ENCODE results near the gene TMPRSS9. TPM values are rescaled to one million over a fixed set of nuclear protein-coding genes. Genes with fewer than 3 reads are reported as not detected.

TMPRSS9 gene
- total RNA-seq, 1 donor from 2014 or later = not detected

DNA sequence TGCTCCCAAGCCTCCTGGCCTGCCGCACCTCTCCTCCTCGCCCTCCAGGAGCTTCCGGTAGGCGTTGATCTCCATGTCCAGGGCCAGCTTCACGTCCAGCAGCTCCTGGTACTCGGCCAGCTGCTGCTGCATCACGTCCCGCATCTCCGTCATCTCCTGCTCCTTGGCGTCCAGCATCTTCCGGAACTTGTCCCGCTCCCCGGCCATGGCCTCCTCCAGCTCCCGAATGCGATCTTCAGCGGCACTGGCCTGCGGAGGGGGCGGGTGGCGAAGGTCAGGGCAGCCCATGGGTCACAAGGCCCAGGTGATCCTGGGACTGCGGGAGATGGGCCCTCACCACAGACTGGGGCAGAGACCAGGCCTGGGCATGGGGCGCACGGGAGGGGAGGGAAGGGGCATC is 74.2 kb downstream of the TMPRSS9 start:
- TF ChIP-seq, protein P1, sequence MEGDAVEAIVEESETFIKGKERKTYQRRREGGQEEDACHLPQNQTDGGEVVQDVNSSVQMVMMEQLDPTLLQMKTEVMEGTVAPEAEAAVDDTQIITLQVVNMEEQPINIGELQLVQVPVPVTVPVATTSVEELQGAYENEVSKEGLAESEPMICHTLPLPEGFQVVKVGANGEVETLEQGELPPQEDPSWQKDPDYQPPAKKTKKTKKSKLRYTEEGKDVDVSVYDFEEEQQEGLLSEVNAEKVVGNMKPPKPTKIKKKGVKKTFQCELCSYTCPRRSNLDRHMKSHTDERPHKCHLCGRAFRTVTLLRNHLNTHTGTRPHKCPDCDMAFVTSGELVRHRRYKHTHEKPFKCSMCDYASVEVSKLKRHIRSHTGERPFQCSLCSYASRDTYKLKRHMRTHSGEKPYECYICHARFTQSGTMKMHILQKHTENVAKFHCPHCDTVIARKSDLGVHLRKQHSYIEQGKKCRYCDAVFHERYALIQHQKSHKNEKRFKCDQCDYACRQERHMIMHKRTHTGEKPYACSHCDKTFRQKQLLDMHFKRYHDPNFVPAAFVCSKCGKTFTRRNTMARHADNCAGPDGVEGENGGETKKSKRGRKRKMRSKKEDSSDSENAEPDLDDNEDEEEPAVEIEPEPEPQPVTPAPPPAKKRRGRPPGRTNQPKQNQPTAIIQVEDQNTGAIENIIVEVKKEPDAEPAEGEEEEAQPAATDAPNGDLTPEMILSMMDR (IDR thresholded peaks at IDR 0.05; ENCODE audit: borderline replicate concordance) = no peak
- Histone ChIP-seq H3K9me3 (replicated peaks) (no peaks in the 10 kb centered on the region), H3K4me1 (no peaks in the 10 kb centered on the region), H3K27me3 (ENCODE audit: low read depth) (no peaks in the 10 kb centered on the region), H3K36me3 (peaks cover 49% of the 10 kb centered on the region), H3K4me3 (no peak overlapping the region), H3K27ac (replicated peaks) (no peak overlapping the region)
- DNase-seq = no peak
- intact Hi-C loops (cut with micrococcal nuclease) = no loop called here

DNA sequence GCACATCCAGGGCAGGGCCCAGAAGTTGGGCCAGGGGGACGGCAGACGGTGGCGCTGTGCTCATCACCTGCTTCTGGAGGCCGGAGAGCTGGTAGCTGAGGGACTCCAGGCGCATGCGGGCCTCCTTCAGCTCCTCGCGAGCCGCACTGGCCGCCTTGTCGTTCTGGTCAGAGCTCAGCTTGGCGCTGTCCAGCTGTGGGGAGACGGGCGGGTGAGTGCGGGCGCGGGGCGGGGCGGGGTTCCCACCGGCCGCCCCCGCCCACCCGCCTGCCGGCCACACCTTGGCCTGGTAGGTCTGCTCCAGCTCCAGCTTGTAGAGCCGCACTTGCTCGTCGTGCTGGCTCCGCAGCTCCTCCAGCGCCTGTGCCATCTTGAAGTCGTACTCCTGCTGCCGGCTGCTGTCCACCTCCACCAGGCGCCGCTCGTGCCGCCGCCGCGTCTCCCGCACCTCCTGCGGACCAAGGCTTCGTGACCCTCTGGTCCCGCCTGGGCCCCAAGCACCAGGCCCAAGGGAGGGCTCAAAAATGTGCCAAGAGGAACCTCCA is 74.7 kb downstream of the TMPRSS9 start:
- Histone ChIP-seq H3K27ac (replicated peaks) (no peak overlapping the region), H3K36me3 (peaks cover 49% of the 10 kb centered on the region), H3K27me3 (ENCODE audit: low read depth) (no peaks in the 10 kb centered on the region), H3K4me1 (no peaks in the 10 kb centered on the region), H3K9me3 (replicated peaks) (no peaks in the 10 kb centered on the region), H3K4me3 (no peak overlapping the region)
- TF ChIP-seq, protein P1 (IDR thresholded peaks at IDR 0.05; ENCODE audit: borderline replicate concordance) = no peak
- intact Hi-C loops (cut with micrococcal nuclease) = no loop called here
- DNase-seq = no peak

DNA sequence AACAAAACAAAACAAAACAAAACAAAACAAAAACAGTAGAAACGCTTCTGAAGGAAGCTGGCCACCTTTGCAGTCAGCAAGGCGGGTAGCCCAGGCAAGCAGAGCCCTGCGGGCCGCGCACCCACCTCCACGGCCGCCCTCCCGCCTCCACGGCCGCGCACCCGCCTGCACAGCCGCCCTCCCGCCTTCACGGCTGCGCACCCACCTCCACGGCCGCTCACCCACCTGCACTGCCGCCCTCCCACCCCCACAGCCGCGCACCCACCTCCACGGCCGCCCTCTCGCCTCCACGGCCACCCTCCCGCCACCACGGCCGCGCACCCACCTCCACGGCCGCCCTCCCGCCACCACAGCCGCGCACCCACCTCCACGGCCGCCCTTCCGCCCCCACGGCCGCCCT is 76.3 kb downstream of the TMPRSS9 start:
- H3K9me3 ChIP-seq (replicated peaks) = no peaks in the 10 kb centered on the region
- H3K4me3 ChIP-seq = no peak overlapping the region
- H3K27me3 ChIP-seq (ENCODE audit: low read depth) = no peaks in the 10 kb centered on the region
- no peak overlapping the region for H3K27ac ChIP-seq (replicated peaks)
- peaks cover 35% of the 10 kb centered on the region for H3K36me3 ChIP-seq
- no peak for DNase-seq
- H3K4me1 ChIP-seq = no peaks in the 10 kb centered on the region
- intact Hi-C loops (cut with micrococcal nuclease) = no loop called here
- TF ChIP-seq, protein P1 (IDR thresholded peaks at IDR 0.05; ENCODE audit: borderline replicate concordance) = no peak

DNA sequence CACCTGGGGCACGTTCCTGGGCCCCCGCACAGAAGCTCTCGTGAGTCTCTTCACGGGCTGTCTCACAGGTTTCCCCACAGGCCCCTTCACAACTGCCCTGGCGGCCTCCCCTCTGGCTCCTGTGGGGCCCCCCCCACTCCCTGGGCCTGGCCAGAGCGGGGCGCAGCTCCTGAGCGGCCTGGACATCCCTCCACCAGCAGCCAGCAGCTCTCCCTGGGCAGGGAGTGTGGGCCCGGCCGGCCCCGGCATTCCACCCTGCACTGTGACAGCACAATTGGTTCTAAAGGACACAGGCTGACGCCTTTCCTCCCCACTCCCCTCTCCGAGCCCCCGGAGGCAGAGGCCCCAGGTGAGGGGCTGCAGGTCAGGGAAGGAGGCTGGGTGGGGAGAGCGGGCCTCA is 76.9 kb downstream of the TMPRSS9 start:
- Histone ChIP-seq H3K4me1 (no peaks in the 10 kb centered on the region), H3K36me3 (peaks cover 33% of the 10 kb centered on the region), H3K27ac (replicated peaks) (no peak overlapping the region), H3K9me3 (replicated peaks) (no peaks in the 10 kb centered on the region), H3K4me3 (no peak overlapping the region), H3K27me3 (ENCODE audit: low read depth) (no peaks in the 10 kb centered on the region)
- TF ChIP-seq, protein P1 (IDR thresholded peaks at IDR 0.05; ENCODE audit: borderline replicate concordance) = no peak
- no peak for DNase-seq
- intact Hi-C loops (cut with micrococcal nuclease) = no loop called here

DNA sequence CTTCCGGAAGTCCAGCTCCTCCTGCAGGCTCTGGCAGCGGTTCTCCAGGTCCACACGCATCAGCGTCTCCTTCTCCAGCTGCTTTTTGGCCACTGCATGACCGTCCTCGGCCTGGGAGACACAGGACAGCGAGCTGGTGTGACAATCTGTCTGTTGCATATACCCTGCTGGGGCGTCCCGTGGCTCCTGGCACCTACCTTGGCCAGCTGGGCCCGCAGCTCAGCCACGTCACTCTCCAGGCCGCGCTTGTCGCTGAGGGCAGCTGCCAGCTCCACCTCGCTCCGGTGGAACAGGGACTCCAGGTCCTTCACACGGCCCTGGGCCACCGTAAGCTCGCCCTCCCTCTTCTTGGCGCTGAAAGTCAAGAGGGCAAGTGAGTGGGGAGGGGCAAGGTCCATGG is 78.1 kb downstream of the TMPRSS9 start:
- Histone ChIP-seq H3K4me3 (no peak overlapping the region), H3K4me1 (no peaks in the 10 kb centered on the region), H3K27me3 (ENCODE audit: low read depth) (no peaks in the 10 kb centered on the region), H3K27ac (replicated peaks) (no peak overlapping the region), H3K36me3 (peaks cover 33% of the 10 kb centered on the region), H3K9me3 (replicated peaks) (no peaks in the 10 kb centered on the region)
- intact Hi-C loops (cut with micrococcal nuclease) = no loop called here
- DNase-seq = no peak
- TF ChIP-seq, protein P1 (IDR thresholded peaks at IDR 0.05; ENCODE audit: borderline replicate concordance) = no peak
